H1 (cell line): ENCODE results near the gene ATG16L2. TPM values are rescaled to one million over a fixed set of nuclear protein-coding genes. Genes with fewer than 3 reads are reported as not detected.

ENCODE experiments used
- CTCF ChIA-PET: fragments of 300-600 bp; sonication (Branson Sonifier 250); formaldehyde crosslinking; loops from one replicate; lab custom pipeline; 2021; ENCODE audit not compliant: partially characterized antibody; lab: Charles Lee
- POLR2A ChIA-PET: fragments of 300-600 bp; sonication (Branson Sonifier 250); formaldehyde crosslinking; loops from one replicate; lab custom pipeline; 2021; ENCODE audit warnings: inconsistent platforms; ENCODE audit not compliant: partially characterized antibody; lab: Charles Lee
- DNase-seq, 2 experiments: peaks; one replicate each; pipeline versions ENCODE4 v3.0.0 to v3.0.0-alpha.2; 2010 to 2022; ENCODE audit warnings: low spot score in 2 of 2, low read depth in 1 of 2, mixed read lengths in 1 of 2
- FAIRE-seq: peaks from 2 replicates; lab custom pipeline; 2011; peaks lifted over from hg19 to GRCh38; lab: Jason Lieb, UNC
- H2AFZ ChIP-seq: 2 replicates; pipeline ENCODE4 v1.8.1; 2012; ENCODE audit warnings: low read length, inconsistent platforms
- H2AK5ac ChIP-seq: 2 replicates; pipeline ENCODE4 v1.6.1; 2013; ENCODE audit warnings: low read depth, low read length
- H2BK120ac ChIP-seq: replicated peaks from 2 replicates; pipeline ENCODE3; 2013; ENCODE audit warnings: low read depth, low read length, inconsistent platforms
- H2BK12ac ChIP-seq: 2 replicates; pipeline ENCODE4 v1.6.1; 2013; ENCODE audit warnings: low read depth, low read length
- H2BK15ac ChIP-seq: 2 replicates; pipeline ENCODE4 v1.6.1; 2013; ENCODE audit warnings: low read length
- H2BK20ac ChIP-seq: 2 replicates; pipeline ENCODE4 v1.6.1; 2013; ENCODE audit warnings: low read length
- H2BK5ac ChIP-seq: 2 replicates; pipeline ENCODE4 v1.6.1; 2013; ENCODE audit warnings: low read depth, low read length
- H3K14ac ChIP-seq: 2 replicates; pipeline ENCODE4 v1.6.1; 2013; ENCODE audit warnings: inconsistent platforms; ENCODE audit not compliant: insufficient read length
- H3K18ac ChIP-seq: 2 replicates; pipeline ENCODE4 v1.6.1; 2013; ENCODE audit warnings: low read length; ENCODE audit errors: extremely low read depth
- H3K23ac ChIP-seq: 2 replicates; pipeline ENCODE4 v1.6.1; 2013; ENCODE audit warnings: inconsistent platforms; ENCODE audit not compliant: insufficient read length
- H3K23me2 ChIP-seq: 2 replicates; pipeline ENCODE4 v1.6.1; 2013; ENCODE audit warnings: low read depth, low read length
- H3K27ac ChIP-seq: 2 replicates; pipeline ENCODE4 v1.6.1; 2011; ENCODE audit warnings: low read depth, low read length, inconsistent platforms
- H3K27me3 ChIP-seq, 4 experiments: replicated peaks in 1 of 4; 1 replicate in 1 of 4; 2 replicates in 3 of 4; pipeline versions ENCODE4 v1.6.1 to v1.8.1; 2011 to 2013; ENCODE audit warnings: low read length in 3 of 4, mild to moderate bottlenecking in 3 of 4, inconsistent platforms in 2 of 4, mixed read lengths in 2 of 4, moderate library complexity in 1 of 4; ENCODE audit not compliant: control insufficient read depth in 3 of 4, insufficient read depth in 3 of 4; ENCODE audit errors: extremely low read depth in 1 of 4
- H3K36me3 ChIP-seq, 4 experiments: 2 replicates each; pipeline versions ENCODE4 v1.6.1 to v1.8.1; 2011 to 2013; ENCODE audit warnings: mild to moderate bottlenecking in 4 of 4, low read length in 3 of 4, moderate library complexity in 2 of 4, control low read depth in 1 of 4, inconsistent platforms in 1 of 4; ENCODE audit not compliant: insufficient read depth in 4 of 4, control insufficient read depth in 2 of 4
- H3K4ac ChIP-seq: replicated peaks from 2 replicates; pipeline ENCODE3; 2013; ENCODE audit warnings: low read length, low read depth, mixed read lengths, inconsistent platforms; ENCODE audit not compliant: insufficient read length
- H3K4me1 ChIP-seq, 4 experiments: replicated peaks in 1 of 4; 1 replicate in 1 of 4; 2 replicates in 3 of 4; pipeline versions ENCODE4 v1.6.1 to v1.8.1; 2011 to 2013; ENCODE audit warnings: low read length in 3 of 4, inconsistent platforms in 2 of 4, mixed read lengths in 1 of 4; ENCODE audit not compliant: insufficient read depth in 4 of 4, control insufficient read depth in 3 of 4
- H3K4me2 ChIP-seq, 2 experiments: 2 replicates each; pipeline versions ENCODE4 v1.6.1 to v1.8.1; 2011 to 2013; ENCODE audit warnings: low read depth in 2 of 2, low read length in 2 of 2, control low read depth in 1 of 2, inconsistent platforms in 1 of 2, mild to moderate bottlenecking in 1 of 2; ENCODE audit not compliant: insufficient read depth in 1 of 2
- H3K4me3 ChIP-seq, 4 experiments: fragments of 200-600, 300-600 bp in 1 of 4; sonication (generic), shearing (Covaris generic), sonication (Bioruptor Twin) in 1 of 4; 2 replicates each; pipeline versions ENCODE4 v1.5.1 to v1.8.1; 2011 to 2016; ENCODE audit warnings: low read length in 4 of 4, low read depth in 3 of 4, control low read depth in 2 of 4, inconsistent platforms in 2 of 4, mild to moderate bottlenecking in 2 of 4, mixed read lengths in 1 of 4, moderate library complexity in 1 of 4; ENCODE audit not compliant: insufficient read depth in 2 of 4; ENCODE audit errors: extremely low read depth in 1 of 4
- H3K56ac ChIP-seq: replicated peaks from 2 replicates; pipeline ENCODE3; 2013; ENCODE audit warnings: low read depth, mild to moderate bottlenecking, mixed read lengths, low read length, inconsistent platforms; ENCODE audit not compliant: insufficient read length
- H3K79me1 ChIP-seq: 2 replicates; pipeline ENCODE4 v1.6.1; 2013; ENCODE audit warnings: low read depth, low read length, control low read depth
- H3K79me2 ChIP-seq, 2 experiments: 2 replicates each; pipeline versions ENCODE4 v1.6.1 to v1.8.1; 2012 to 2013; ENCODE audit warnings: low read length in 2 of 2, mild to moderate bottlenecking in 2 of 2, inconsistent platforms in 1 of 2; ENCODE audit not compliant: insufficient read depth in 2 of 2, control insufficient read depth in 1 of 2
- H3K9ac ChIP-seq, 4 experiments: replicated peaks in 1 of 4; 1 replicate in 1 of 4; 2 replicates in 3 of 4; pipeline versions ENCODE4 v1.6.1 to v1.8.1; 2011 to 2013; ENCODE audit warnings: low read depth in 3 of 4, low read length in 3 of 4, control low read depth in 2 of 4, mild to moderate bottlenecking in 2 of 4, moderate library complexity in 2 of 4, inconsistent platforms in 1 of 4; ENCODE audit errors: extremely low read depth in 1 of 4
- H3K9me3 ChIP-seq, 2 experiments: 2 replicates each; pipeline versions ENCODE4 v1.6.1 to v1.8.1; 2012 to 2013; ENCODE audit warnings: mild to moderate bottlenecking in 2 of 2, moderate library complexity in 2 of 2, control low read depth in 1 of 2, inconsistent platforms in 1 of 2, low read depth in 1 of 2, low read length in 1 of 2, mixed read lengths in 1 of 2; ENCODE audit not compliant: insufficient read depth in 2 of 2
- H4K20me1 ChIP-seq, 2 experiments: replicated peaks in 1 of 2; 2 replicates each; pipeline versions ENCODE3 to v1.8.1; 2011 to 2013; ENCODE audit warnings: inconsistent platforms in 2 of 2, low read length in 2 of 2, mild to moderate bottlenecking in 1 of 2; ENCODE audit not compliant: insufficient read depth in 2 of 2, control insufficient read depth in 1 of 2
- H4K5ac ChIP-seq: 2 replicates; pipeline ENCODE4 v1.6.1; 2013; ENCODE audit warnings: low read length, low read depth, mixed read lengths, inconsistent platforms; ENCODE audit not compliant: insufficient read length
- H4K8ac ChIP-seq: 2 replicates; pipeline ENCODE4 v1.8.0; 2013; ENCODE audit warnings: mild to moderate bottlenecking, moderate library complexity, low read length, inconsistent platforms; ENCODE audit not compliant: insufficient read depth; ENCODE audit errors: extremely low read depth
- H4K91ac ChIP-seq: replicated peaks from 2 replicates; pipeline ENCODE3; 2013; ENCODE audit warnings: low read length, mixed read lengths, inconsistent platforms; ENCODE audit not compliant: insufficient read length
- BACH1 ChIP-seq: IDR thresholded peaks from 2 replicates; pipeline ENCODE4 v1.6.1; 2012; ENCODE audit warnings: low read length, improper control_type of control experiment
- CHD2 ChIP-seq: IDR thresholded peaks from 2 replicates; pipeline ENCODE4 v1.6.1; 2012; ENCODE audit warnings: low read length, improper control_type of control experiment
- POLR2AphosphoS5 ChIP-seq: IDR thresholded peaks from 2 replicates; pipeline ENCODE4 v1.6.1; 2011; ENCODE audit warnings: low read depth, low read length
- SIRT6 ChIP-seq: IDR thresholded peaks from one replicate; pipeline ENCODE4 v1.7.1; 2012; ENCODE audit warnings: low read length, inconsistent platforms
- WGBS, 2 experiments: shearing (Covaris generic) in 1 of 2; methylation state at CpG; one replicate each; pipeline versions ENCODE4 v1.1.6 to v1.1.7; 2013 to 2015; ENCODE audit warnings: low lambda C conversion rate in 2 of 2, mixed read lengths in 2 of 2, inconsistent platforms in 1 of 2, low coverage in 1 of 2, missing lambda C conversion rate in 1 of 2; ENCODE audit not compliant: insufficient replicate concordance in 2 of 2, insufficient coverage in 1 of 2, insufficient read length in 1 of 2; ENCODE audit errors: extremely low coverage in 1 of 2, missing lambda C conversion rate in 1 of 2; 5-methylcytosine and 5-hydroxymethylcytosine counted together
- polyA plus RNA-seq, 7 experiments: library from polyadenylated mRNA; depleted of rRNA in 3 of 7; stranded (reverse) in 5 of 7; unstranded in 2 of 7; fragments of >200 nt in 5 of 7; fragments of 200-250 nt in 2 of 7; gene quantifications; 1 replicate in 5 of 7; 2 replicates in 1 of 7; 4 replicates in 1 of 7; pipeline versions ENCODE4 v1.2.1 to v1.2.3, GENCODE V29; 2011 to 2013; ENCODE audit warnings: missing spikeins in 2 of 7, mixed read lengths in 2 of 7
- total RNA-seq: library from RNA; stranded (reverse); fragmentation: NEBNext Ultra II Directional; extraction: Animal tissue kit (Norgen Biotek cat#: 25700); gene quantifications from 2 replicates; pipeline ENCODE4 v1.2.1, GENCODE V29; 2021
- TF ChIP-seq, protein P1 (sequence below): IDR thresholded peaks from 2 replicates; pipeline ENCODE4 v1.6.1; 2011; ENCODE audit warnings: low read length, improper control_type of control experiment

Gene ATG16L2
- total and polyA plus RNA-seq, 2 of the 8 experiments (the other 6 are each of a cell fraction or from before 2014, with no cell fraction given), result 11.0 to 18.5 TPM

DNA sequence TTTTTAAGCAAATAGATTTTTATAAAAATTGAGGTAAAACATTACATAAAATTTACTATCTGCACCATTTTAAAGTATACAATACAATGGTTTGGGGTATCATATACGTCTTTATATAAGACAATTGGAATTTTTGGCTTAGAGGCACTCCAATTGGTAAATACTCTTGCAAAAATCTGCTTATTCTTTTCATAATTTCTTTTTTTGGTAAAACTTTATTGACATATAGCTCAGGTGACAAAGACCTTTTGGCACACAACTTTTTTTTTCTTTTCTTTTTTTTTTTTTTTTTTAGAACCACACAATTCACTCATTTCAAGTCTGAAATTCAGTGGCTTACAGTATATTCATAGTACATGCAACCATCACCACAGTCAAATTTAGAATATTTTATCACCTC, 57.8 kb downstream of the ATG16L2 start:
- Histone ChIP-seq H2BK15ac (no peak overlapping the region), H3K36me3 (no peaks in the 10 kb centered on the region), H3K23ac (no peak overlapping the region), H4K8ac (no peak overlapping the region), H2AFZ (no peak overlapping the region), H3K23me2 (no peaks in the 10 kb centered on the region), H2BK5ac (no peak overlapping the region), H2BK120ac (no peak overlapping the region), H3K9me3 (no peaks in the 10 kb centered on the region), H2BK12ac (no peak overlapping the region), H3K27ac (no peak overlapping the region), H3K4me1 (no peaks in the 10 kb centered on the region), H3K4ac (no peak overlapping the region), H4K5ac (no peak overlapping the region), H3K56ac (no peak overlapping the region), H4K91ac (no peak overlapping the region), H2AK5ac (no peak overlapping the region), H3K18ac (no peak overlapping the region), H3K9ac (no peak overlapping the region), H3K14ac (no peak overlapping the region), H4K20me1 (no peaks in the 10 kb centered on the region), H3K27me3 (no peaks in the 10 kb centered on the region), H3K4me2 (no peak overlapping the region), H3K79me1 (no peaks in the 10 kb centered on the region), H3K4me3 (no peak overlapping the region), H3K79me2 (no peaks in the 10 kb centered on the region), H2BK20ac (no peak overlapping the region)
- ChIA-PET POLR2A (no interaction called here), CTCF (interaction anchor here (0.7 to 2.4 kb wide), 2 partner anchors 36 to 40 kb away, joined by 3 to 6 read pairs; no protein-coding TSS in a partner anchor)
- 86% methylated on average over 1 of the region's 1 CpG; no CpG with 5 or more reads in 1 of the 2 experiments for WGBS, 2 experiments
- TF ChIP-seq, protein P1, sequence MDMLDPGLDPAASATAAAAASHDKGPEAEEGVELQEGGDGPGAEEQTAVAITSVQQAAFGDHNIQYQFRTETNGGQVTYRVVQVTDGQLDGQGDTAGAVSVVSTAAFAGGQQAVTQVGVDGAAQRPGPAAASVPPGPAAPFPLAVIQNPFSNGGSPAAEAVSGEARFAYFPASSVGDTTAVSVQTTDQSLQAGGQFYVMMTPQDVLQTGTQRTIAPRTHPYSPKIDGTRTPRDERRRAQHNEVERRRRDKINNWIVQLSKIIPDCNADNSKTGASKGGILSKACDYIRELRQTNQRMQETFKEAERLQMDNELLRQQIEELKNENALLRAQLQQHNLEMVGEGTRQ, result no peak
- TF ChIP-seq SIRT6 (no peak), BACH1 (no peak), CHD2 (no peak), POLR2AphosphoS5 (no peak)
- DNase-seq (no peak), FAIRE-seq (no peak)
